Lower leg skin (tissue), 4 donors: ENCODE measurements around the gene CARF. TPM values are rescaled to one million over a fixed set of nuclear protein-coding genes. Genes with fewer than 3 reads are reported as not detected.
"Not testable (repeated sequence)": the region's sequence is repeated elsewhere in the genome, so short reads cannot be mapped to it uniquely, and the experiment has no call there.

Source experiments
- DNase-seq, 2 donors: peaks; one replicate each; pipeline ENCODE4 v3.0.0-alpha.2; 2019; ENCODE audit warnings: low spot score in 2 of 2
- H3K4me3 ChIP-seq: fragments of 200-600 bp; sonication (generic); 2 replicates; pipeline ENCODE4 v1.5.1; 2017; ENCODE audit warnings: mild to moderate bottlenecking, low read depth; ENCODE audit not compliant: poor library complexity, severe bottlenecking
- CTCF ChIP-seq, 3 donors: fragments of 450-650 bp; IDR thresholded peaks; one replicate each; pipeline ENCODE4 v1.5.1; 2016; ENCODE audit warnings: antibody characterized with exemption in 3 of 3, mild to moderate bottlenecking in 3 of 3, moderate library complexity in 2 of 3
- POLR2A ChIP-seq, 2 donors: fragments of 450-650 bp; IDR thresholded peaks; one replicate each; pipeline ENCODE4 v1.6.1; 2016 to 2017; ENCODE audit warnings: antibody characterized with exemption in 2 of 2, mild to moderate bottlenecking in 1 of 2, moderate library complexity in 1 of 2
- WGBS, 2 donors: methylation state at CpG; one replicate each; pipeline ENCODE4 v1.1.5; 2018; 5-methylcytosine and 5-hydroxymethylcytosine counted together
- intact Hi-C: fragments of 100-400 bp; cut with DNase I; formaldehyde crosslinking; loops from one replicate; pipeline ENCODE4 v1.15.0; 2023; ENCODE audit warnings: low total_unique reads
- total RNA-seq, 4 donors: library from RNA; depleted of rRNA; stranded (reverse); fragments of >200 nt; gene quantifications; one replicate each; pipeline ENCODE4 v1.1.0, GENCODE V29; 2016

The CARF gene
- total RNA-seq, 4 donors from 2014 or later = 9.1 to 12.1 (median 10.2) TPM

GRCh38 chr2:202910698-202911097 is 1.4 kb upstream of the CARF start:
- TF ChIP-seq POLR2A (IDR thresholded peaks at IDR 0.05) = no peak
- intact Hi-C loops = no loop called here
- 15% methylated on average over 3 of the region's 3 CpGs for WGBS, 2 donors

GRCh38 chr2:202911203-202911511 is 918 bp upstream of the CARF start:
- WGBS, 2 donors = 0% methylated on average over 8 of the region's 8 CpGs
- intact Hi-C loops = no loop called here
- peak overlapping the region; percentile 66 for H3K4me3 ChIP-seq
- DNase-seq = no peak
- TF ChIP-seq POLR2A (IDR thresholded peaks at IDR 0.05) (no peak), CTCF (IDR thresholded peaks at IDR 0.05) (no peak)

More at GRCh38 chr2:202910698-202911097, 1.4 kb upstream of the CARF start:
- no peak for DNase-seq
- H3K4me3 ChIP-seq = no peak overlapping the region

- not testable (repeated sequence) for DNase-seq
These were observed 497 bp downstream of the CARF start for GRCh38 chr2:202912342-202913201.

GRCh38 chr2:202918860-202919259 is 6.8 kb downstream of the CARF start:
- TF ChIP-seq CTCF (IDR thresholded peaks at IDR 0.05) = no peak
- TF ChIP-seq POLR2A (IDR thresholded peaks at IDR 0.05) = no peak
- DNase-seq = no peak
- 85 to 91% methylated on average over 1 of the region's 1 CpG for WGBS, 2 donors
- intact Hi-C loops = no loop called here
- no peak overlapping the region for H3K4me3 ChIP-seq

More at GRCh38 chr2:202912342-202913201, 497 bp downstream of the CARF start:
- WGBS, 2 donors = 3 to 4% methylated on average over 8 of the region's 49 CpGs
- H3K4me3 ChIP-seq = peak overlapping the region; percentile 66
- intact Hi-C loops = not testable (repeated sequence)

GRCh38 chr2:202932425-202933138 is 20.5 kb downstream of the CARF start:
- H3K4me3 ChIP-seq = no peak overlapping the region
- intact Hi-C loops = no loop called here
- 88 to 89% methylated on average over 3 of the region's 3 CpGs for WGBS, 2 donors
- TF ChIP-seq POLR2A (IDR thresholded peaks at IDR 0.05) (no peak), CTCF (IDR thresholded peaks at IDR 0.05) (no peak)
- no peak for DNase-seq

GRCh38 chr2:202933139-202933510 is 21.1 kb downstream of the CARF start:
- no peak overlapping the region for H3K4me3 ChIP-seq
- TF ChIP-seq CTCF (IDR thresholded peaks at IDR 0.05) = no peak
- TF ChIP-seq POLR2A (IDR thresholded peaks at IDR 0.05) = no peak
- intact Hi-C loops = no loop called here
- 90 to 93% methylated on average over 5 of the region's 5 CpGs for WGBS, 2 donors
- DNase-seq = no peak
